SJSA1 (cell line): ENCODE measurements around the gene ASCL4. TPM values are rescaled to one million over a fixed set of nuclear protein-coding genes. Genes with fewer than 3 reads are reported as not detected.

Experiments
- total RNA-seq: library from RNA; depleted of rRNA; stranded (reverse); fragments of >200 nt; shearing (Covaris generic); gene quantifications from 2 replicates; pipeline ENCODE4 v1.2.3, GENCODE V29; 2014; rRNA removed

ASCL4 gene
- total RNA-seq, 1 experiment from 2014 or later, result not detected

Other genes with a start within 250 kb of the ASCL4 start
- 91.4 and 164 TPM in 2 replicates for gene PWP1, start 88.9 kb upstream of the ASCL4 start, total RNA-seq
- gene PRDM4, start 13.6 kb upstream of the ASCL4 start, total RNA-seq, result 21.5 and 35.2 TPM in 2 replicates